Measurements from ENCODE around the gene MPZL2. TPM values are rescaled to one million over a fixed set of nuclear protein-coding genes. Genes with fewer than 3 reads are reported as not detected.

The MPZL2 gene
- polyA plus RNA-seq, 3 donors = 8.0 to 18.6 (median 14.2) TPM

- peaks cover 52% of the 10 kb centered on the region for H3K79me2 ChIP-seq (ENCODE audit: insufficient read depth, low read length)
- WGBS (ENCODE audit: insufficient coverage) = 0% methylated on average over 5 of the region's 7 CpGs
- peaks cover 22 to 28% of the 10 kb centered on the region in 2 donors for H3K36me3 Mint-ChIP-seq
- intact Hi-C loops (cut with micrococcal nuclease) = no loop called here
- H2AFZ ChIP-seq (ENCODE audit: insufficient read depth, low read depth, low read length, poor library complexity, severe bottlenecking) = no peak overlapping the region
- no peak overlapping the region for H3K27ac Mint-ChIP-seq
- H3K4me3 Mint-ChIP-seq = peak overlapping the region in 1 of 2 donors; percentile 71
- no peaks in the 10 kb centered on the region for H3K27me3 ChIP-seq (ENCODE audit: control insufficient read depth in 2 of 2, insufficient read depth in 2 of 2, low read length in 2 of 2)
- peaks cover 0 to 11% of the 10 kb centered on the region in 2 donors for H3K36me3 ChIP-seq (replicated peaks in 1 of 2; ENCODE audit: control insufficient read depth in 1 of 2, insufficient read depth in 2 of 2, low read length in 2 of 2)
- H3K9ac ChIP-seq (ENCODE audit: insufficient read depth, low read length, poor library complexity, severe bottlenecking) = no peak overlapping the region
- peaks cover 82% of the 10 kb centered on the region for H3K4me1 Mint-ChIP-seq
- H3K4me1 ChIP-seq (ENCODE audit: control insufficient read depth in 1 of 2, insufficient read depth in 2 of 2, low read length in 2 of 2) = peaks cover 79 to 87% of the 10 kb centered on the region in 2 donors
- peaks cover 2% of the 10 kb centered on the region for H4K20me1 ChIP-seq (ENCODE audit: insufficient read depth, low read length)
- H3K4me3 ChIP-seq (replicated peaks in 1 of 3; ENCODE audit: low read depth in 2 of 3, low read length in 3 of 3) = peak overlapping the region in 1 of 3 experiments; percentile 82
- TF ChIP-seq, protein P1, sequence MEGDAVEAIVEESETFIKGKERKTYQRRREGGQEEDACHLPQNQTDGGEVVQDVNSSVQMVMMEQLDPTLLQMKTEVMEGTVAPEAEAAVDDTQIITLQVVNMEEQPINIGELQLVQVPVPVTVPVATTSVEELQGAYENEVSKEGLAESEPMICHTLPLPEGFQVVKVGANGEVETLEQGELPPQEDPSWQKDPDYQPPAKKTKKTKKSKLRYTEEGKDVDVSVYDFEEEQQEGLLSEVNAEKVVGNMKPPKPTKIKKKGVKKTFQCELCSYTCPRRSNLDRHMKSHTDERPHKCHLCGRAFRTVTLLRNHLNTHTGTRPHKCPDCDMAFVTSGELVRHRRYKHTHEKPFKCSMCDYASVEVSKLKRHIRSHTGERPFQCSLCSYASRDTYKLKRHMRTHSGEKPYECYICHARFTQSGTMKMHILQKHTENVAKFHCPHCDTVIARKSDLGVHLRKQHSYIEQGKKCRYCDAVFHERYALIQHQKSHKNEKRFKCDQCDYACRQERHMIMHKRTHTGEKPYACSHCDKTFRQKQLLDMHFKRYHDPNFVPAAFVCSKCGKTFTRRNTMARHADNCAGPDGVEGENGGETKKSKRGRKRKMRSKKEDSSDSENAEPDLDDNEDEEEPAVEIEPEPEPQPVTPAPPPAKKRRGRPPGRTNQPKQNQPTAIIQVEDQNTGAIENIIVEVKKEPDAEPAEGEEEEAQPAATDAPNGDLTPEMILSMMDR (IDR thresholded peaks at IDR 0.05) = no peak
- no peaks in the 10 kb centered on the region for H3K9me3 Mint-ChIP-seq
- peak overlapping the region; percentile 78 for H3K4me2 ChIP-seq (replicated peaks; ENCODE audit: extremely low read depth, low read length, poor library complexity, severe bottlenecking)
- DNase-seq = peak; percentile 70 to 88 (median 86)
- no peaks in the 10 kb centered on the region for H3K27me3 Mint-ChIP-seq (ENCODE audit: low read depth in 3 of 3)
- H3K9me3 ChIP-seq (replicated peaks in 1 of 2; ENCODE audit: control insufficient read depth in 1 of 2, insufficient read depth in 1 of 2, low read length in 2 of 2) = no peaks in the 10 kb centered on the region
- H3K27ac ChIP-seq (ENCODE audit: low read depth in 1 of 2, low read length in 2 of 2) = peak overlapping the region; percentile 75 to 90
Measured at GRCh38 chr11:118226296-118226695, 37.8 kb downstream of the MPZL2 start.

DNA sequence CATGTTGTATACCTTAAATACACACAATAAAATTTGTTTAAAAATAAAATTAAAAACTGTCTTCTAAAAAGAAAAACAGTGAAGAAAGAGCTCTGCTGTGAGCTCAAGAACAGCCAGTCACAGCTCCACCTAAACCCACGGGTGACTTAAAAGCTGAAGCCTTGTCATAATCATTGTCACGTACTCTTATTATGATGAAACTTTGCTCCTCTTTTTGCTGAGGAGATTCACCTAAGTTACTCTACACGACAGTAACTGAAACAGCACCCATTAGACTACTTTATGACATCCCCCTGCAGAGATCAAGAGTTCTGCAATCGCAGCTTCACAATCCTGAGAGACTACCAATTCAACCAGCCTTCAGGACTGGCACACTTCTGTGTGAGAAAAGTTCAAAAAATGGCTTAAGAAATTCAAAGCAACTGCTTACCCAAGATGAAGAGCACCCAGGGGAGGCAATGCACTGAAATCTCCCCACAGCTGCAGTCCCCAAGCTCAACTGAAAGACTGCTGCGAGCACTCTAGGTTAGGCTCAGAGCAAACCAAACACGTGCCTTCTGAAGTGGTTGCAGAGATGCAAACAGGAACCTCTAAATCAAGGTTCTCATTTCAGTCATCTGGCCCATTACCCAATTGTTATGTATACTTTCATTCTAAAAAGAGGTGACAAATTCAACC lies 39.4 kb downstream of the MPZL2 start, which contains the start of gene JAML:
JAML (minus strand) TSS at position 501 of the 678 bp plus-strand sequence. CDS start 10,145 bp downstream, outside the sequence.
- Mint-ChIP-seq H3K27me3 (ENCODE audit: low read depth in 3 of 3) (no peaks in the 10 kb centered on the region), H3K4me3 (peak within 1 kb of the TSS; percentile 73 to 94), H3K9me3 (no peaks in the 10 kb centered on the region), H3K4me1 (peaks cover 93% of the 10 kb centered on the region), H3K27ac (peak within 1 kb of the TSS in 3 of 7 donors; percentile 90 to 92 (median 91)), H3K36me3 (peaks cover 34 to 42% of the 10 kb centered on the region in 2 donors)
- peak; percentile 64 to 77 (median 76) for DNase-seq
- H3K4me1 ChIP-seq (ENCODE audit: control insufficient read depth in 1 of 2, insufficient read depth in 2 of 2, low read length in 2 of 2) = peaks cover 79 to 87% of the 10 kb centered on the region in 2 donors
- peak within 1 kb of the TSS; percentile 27 for H2AFZ ChIP-seq (ENCODE audit: insufficient read depth, low read depth, low read length, poor library complexity, severe bottlenecking)
- H3K79me2 ChIP-seq (ENCODE audit: insufficient read depth, low read length) = peaks cover 69% of the 10 kb centered on the region
- peaks cover 3 to 25% of the 10 kb centered on the region in 2 donors for H3K36me3 ChIP-seq (replicated peaks in 1 of 2; ENCODE audit: control insufficient read depth in 1 of 2, insufficient read depth in 2 of 2, low read length in 2 of 2)
- H3K27ac ChIP-seq (ENCODE audit: low read depth in 1 of 2, low read length in 2 of 2) = peak within 1 kb of the TSS; percentile 75 to 90
- TF ChIP-seq, protein P1 (IDR thresholded peaks at IDR 0.05) = no peak
- H3K27me3 ChIP-seq (ENCODE audit: control insufficient read depth in 2 of 2, insufficient read depth in 2 of 2, low read length in 2 of 2) = no peaks in the 10 kb centered on the region
- intact Hi-C loops (cut with micrococcal nuclease) = no loop called here
- H3K9ac ChIP-seq (ENCODE audit: insufficient read depth, low read length, poor library complexity, severe bottlenecking) = peak within 1 kb of the TSS; percentile 67
- H3K9me3 ChIP-seq (replicated peaks in 1 of 2; ENCODE audit: control insufficient read depth in 1 of 2, insufficient read depth in 1 of 2, low read length in 2 of 2) = no peaks in the 10 kb centered on the region
- H3K4me3 ChIP-seq (replicated peaks in 1 of 3; ENCODE audit: low read depth in 2 of 3, low read length in 3 of 3) = peak within 1 kb of the TSS; percentile 69 to 94 (median 82)
- H3K4me2 ChIP-seq (replicated peaks; ENCODE audit: extremely low read depth, low read length, poor library complexity, severe bottlenecking) = peak within 1 kb of the TSS; percentile 78
- H4K20me1 ChIP-seq (ENCODE audit: insufficient read depth, low read length) = peaks cover 12% of the 10 kb centered on the region
- WGBS (ENCODE audit: insufficient coverage) = 0% methylated on average over 2 of the region's 6 CpGs
